H1 (cell line): ENCODE measurements around the gene PRSS38. TPM values are rescaled to one million over a fixed set of nuclear protein-coding genes. Genes with fewer than 3 reads are reported as not detected.
A peak's percentile ranks its signal among the peaks of the same experiment; 100 is the strongest.

Experiments used
- CTCF ChIA-PET: fragments of 300-600 bp; sonication (Branson Sonifier 250); formaldehyde crosslinking; loops from one replicate; lab custom pipeline; 2021; ENCODE audit not compliant: partially characterized antibody; lab: Charles Lee
- POLR2A ChIA-PET: fragments of 300-600 bp; sonication (Branson Sonifier 250); formaldehyde crosslinking; loops from one replicate; lab custom pipeline; 2021; ENCODE audit warnings: inconsistent platforms; ENCODE audit not compliant: partially characterized antibody; lab: Charles Lee
- DNase-seq, 2 experiments: peaks; one replicate each; pipeline versions ENCODE4 v3.0.0 to v3.0.0-alpha.2; 2010 to 2022; ENCODE audit warnings: low spot score in 2 of 2, low read depth in 1 of 2, mixed read lengths in 1 of 2
- FAIRE-seq: peaks from 2 replicates; lab custom pipeline; 2011; peaks lifted over from hg19 to GRCh38; lab: Jason Lieb, UNC
- H2AFZ ChIP-seq: 2 replicates; pipeline ENCODE4 v1.8.1; 2012; ENCODE audit warnings: low read length, inconsistent platforms
- H2AK5ac ChIP-seq: 2 replicates; pipeline ENCODE4 v1.6.1; 2013; ENCODE audit warnings: low read depth, low read length
- H2BK120ac ChIP-seq: replicated peaks from 2 replicates; pipeline ENCODE3; 2013; ENCODE audit warnings: low read depth, low read length, inconsistent platforms
- H2BK12ac ChIP-seq: 2 replicates; pipeline ENCODE4 v1.6.1; 2013; ENCODE audit warnings: low read depth, low read length
- H2BK15ac ChIP-seq: 2 replicates; pipeline ENCODE4 v1.6.1; 2013; ENCODE audit warnings: low read length
- H2BK20ac ChIP-seq: 2 replicates; pipeline ENCODE4 v1.6.1; 2013; ENCODE audit warnings: low read length
- H2BK5ac ChIP-seq: 2 replicates; pipeline ENCODE4 v1.6.1; 2013; ENCODE audit warnings: low read depth, low read length
- H3K14ac ChIP-seq: 2 replicates; pipeline ENCODE4 v1.6.1; 2013; ENCODE audit warnings: inconsistent platforms; ENCODE audit not compliant: insufficient read length
- H3K18ac ChIP-seq: 2 replicates; pipeline ENCODE4 v1.6.1; 2013; ENCODE audit warnings: low read length; ENCODE audit errors: extremely low read depth
- H3K23ac ChIP-seq: 2 replicates; pipeline ENCODE4 v1.6.1; 2013; ENCODE audit warnings: inconsistent platforms; ENCODE audit not compliant: insufficient read length
- H3K23me2 ChIP-seq: 2 replicates; pipeline ENCODE4 v1.6.1; 2013; ENCODE audit warnings: low read depth, low read length
- H3K27ac ChIP-seq: 2 replicates; pipeline ENCODE4 v1.6.1; 2011; ENCODE audit warnings: low read depth, low read length, inconsistent platforms
- H3K27me3 ChIP-seq, 4 experiments: replicated peaks in 1 of 4; 1 replicate in 1 of 4; 2 replicates in 3 of 4; pipeline versions ENCODE4 v1.6.1 to v1.8.1; 2011 to 2013; ENCODE audit warnings: low read length in 3 of 4, mild to moderate bottlenecking in 3 of 4, inconsistent platforms in 2 of 4, mixed read lengths in 2 of 4, moderate library complexity in 1 of 4; ENCODE audit not compliant: control insufficient read depth in 3 of 4, insufficient read depth in 3 of 4; ENCODE audit errors: extremely low read depth in 1 of 4
- H3K36me3 ChIP-seq, 4 experiments: 2 replicates each; pipeline versions ENCODE4 v1.6.1 to v1.8.1; 2011 to 2013; ENCODE audit warnings: mild to moderate bottlenecking in 4 of 4, low read length in 3 of 4, moderate library complexity in 2 of 4, control low read depth in 1 of 4, inconsistent platforms in 1 of 4; ENCODE audit not compliant: insufficient read depth in 4 of 4, control insufficient read depth in 2 of 4
- H3K4ac ChIP-seq: replicated peaks from 2 replicates; pipeline ENCODE3; 2013; ENCODE audit warnings: low read length, low read depth, mixed read lengths, inconsistent platforms; ENCODE audit not compliant: insufficient read length
- H3K4me1 ChIP-seq, 4 experiments: replicated peaks in 1 of 4; 1 replicate in 1 of 4; 2 replicates in 3 of 4; pipeline versions ENCODE4 v1.6.1 to v1.8.1; 2011 to 2013; ENCODE audit warnings: low read length in 3 of 4, inconsistent platforms in 2 of 4, mixed read lengths in 1 of 4; ENCODE audit not compliant: insufficient read depth in 4 of 4, control insufficient read depth in 3 of 4
- H3K4me2 ChIP-seq, 2 experiments: 2 replicates each; pipeline versions ENCODE4 v1.6.1 to v1.8.1; 2011 to 2013; ENCODE audit warnings: low read depth in 2 of 2, low read length in 2 of 2, control low read depth in 1 of 2, inconsistent platforms in 1 of 2, mild to moderate bottlenecking in 1 of 2; ENCODE audit not compliant: insufficient read depth in 1 of 2
- H3K4me3 ChIP-seq, 4 experiments: fragments of 200-600, 300-600 bp in 1 of 4; sonication (generic), shearing (Covaris generic), sonication (Bioruptor Twin) in 1 of 4; 2 replicates each; pipeline versions ENCODE4 v1.5.1 to v1.8.1; 2011 to 2016; ENCODE audit warnings: low read length in 4 of 4, low read depth in 3 of 4, control low read depth in 2 of 4, inconsistent platforms in 2 of 4, mild to moderate bottlenecking in 2 of 4, mixed read lengths in 1 of 4, moderate library complexity in 1 of 4; ENCODE audit not compliant: insufficient read depth in 2 of 4; ENCODE audit errors: extremely low read depth in 1 of 4
- H3K56ac ChIP-seq: replicated peaks from 2 replicates; pipeline ENCODE3; 2013; ENCODE audit warnings: low read depth, mild to moderate bottlenecking, mixed read lengths, low read length, inconsistent platforms; ENCODE audit not compliant: insufficient read length
- H3K79me1 ChIP-seq: 2 replicates; pipeline ENCODE4 v1.6.1; 2013; ENCODE audit warnings: low read depth, low read length, control low read depth
- H3K79me2 ChIP-seq, 2 experiments: 2 replicates each; pipeline versions ENCODE4 v1.6.1 to v1.8.1; 2012 to 2013; ENCODE audit warnings: low read length in 2 of 2, mild to moderate bottlenecking in 2 of 2, inconsistent platforms in 1 of 2; ENCODE audit not compliant: insufficient read depth in 2 of 2, control insufficient read depth in 1 of 2
- H3K9ac ChIP-seq, 4 experiments: replicated peaks in 1 of 4; 1 replicate in 1 of 4; 2 replicates in 3 of 4; pipeline versions ENCODE4 v1.6.1 to v1.8.1; 2011 to 2013; ENCODE audit warnings: low read depth in 3 of 4, low read length in 3 of 4, control low read depth in 2 of 4, mild to moderate bottlenecking in 2 of 4, moderate library complexity in 2 of 4, inconsistent platforms in 1 of 4; ENCODE audit errors: extremely low read depth in 1 of 4
- H3K9me3 ChIP-seq, 2 experiments: 2 replicates each; pipeline versions ENCODE4 v1.6.1 to v1.8.1; 2012 to 2013; ENCODE audit warnings: mild to moderate bottlenecking in 2 of 2, moderate library complexity in 2 of 2, control low read depth in 1 of 2, inconsistent platforms in 1 of 2, low read depth in 1 of 2, low read length in 1 of 2, mixed read lengths in 1 of 2; ENCODE audit not compliant: insufficient read depth in 2 of 2
- H4K20me1 ChIP-seq, 2 experiments: replicated peaks in 1 of 2; 2 replicates each; pipeline versions ENCODE3 to v1.8.1; 2011 to 2013; ENCODE audit warnings: inconsistent platforms in 2 of 2, low read length in 2 of 2, mild to moderate bottlenecking in 1 of 2; ENCODE audit not compliant: insufficient read depth in 2 of 2, control insufficient read depth in 1 of 2
- H4K5ac ChIP-seq: 2 replicates; pipeline ENCODE4 v1.6.1; 2013; ENCODE audit warnings: low read length, low read depth, mixed read lengths, inconsistent platforms; ENCODE audit not compliant: insufficient read length
- H4K8ac ChIP-seq: 2 replicates; pipeline ENCODE4 v1.8.0; 2013; ENCODE audit warnings: mild to moderate bottlenecking, moderate library complexity, low read length, inconsistent platforms; ENCODE audit not compliant: insufficient read depth; ENCODE audit errors: extremely low read depth
- H4K91ac ChIP-seq: replicated peaks from 2 replicates; pipeline ENCODE3; 2013; ENCODE audit warnings: low read length, mixed read lengths, inconsistent platforms; ENCODE audit not compliant: insufficient read length
- ASH2L ChIP-seq: fragments of 200-600, 300-600 bp; sonication (generic); IDR thresholded peaks from one replicate; pipeline ENCODE4 v1.7.1; 2017; ENCODE audit warnings: low read length
- BCL11A ChIP-seq, 2 experiments: IDR thresholded peaks; one replicate each; pipeline ENCODE4 v1.6.1; 2011; ENCODE audit warnings: low read depth in 2 of 2, low read length in 2 of 2, mild to moderate bottlenecking in 2 of 2
- CBX5 ChIP-seq: fragments of 300-800, 300-1000 bp; sonication (generic); IDR thresholded peaks from 2 replicates; pipeline ENCODE4 v1.7.1; 2016; ENCODE audit warnings: antibody characterized with exemption, low read length, low read depth
- CBX8 ChIP-seq: fragments of 300-800, 300-1000 bp; sonication (generic); IDR thresholded peaks from 2 replicates; pipeline ENCODE4 v1.7.1; 2016; ENCODE audit warnings: low read depth, low read length, borderline replicate concordance
- CEBPB ChIP-seq: IDR thresholded peaks from 2 replicates; pipeline ENCODE4 v1.6.1; 2012; ENCODE audit warnings: low read depth, low read length
- CTBP2 ChIP-seq: IDR thresholded peaks from 2 replicates; pipeline ENCODE4 v1.7.0; 2011; ENCODE audit warnings: borderline replicate concordance, mild to moderate bottlenecking, moderate library complexity, mixed read lengths, low read length; ENCODE audit not compliant: insufficient read depth, insufficient read length
- EP300 ChIP-seq, 2 experiments: IDR thresholded peaks; 1 replicate in 1 of 2; 2 replicates in 1 of 2; pipeline ENCODE4 v1.6.1; 2011 to 2012; ENCODE audit warnings: low read depth in 2 of 2, low read length in 2 of 2, mild to moderate bottlenecking in 2 of 2, borderline replicate concordance in 1 of 2, inconsistent platforms in 1 of 2, moderate library complexity in 1 of 2
- KDM1A ChIP-seq: fragments of 200-600, 300-600 bp; sonication (generic); IDR thresholded peaks from 2 replicates; pipeline ENCODE4 v1.7.1; 2016; ENCODE audit warnings: mild to moderate bottlenecking, low read length, borderline replicate concordance
- KDM4A ChIP-seq: IDR thresholded peaks from one replicate; pipeline ENCODE4 v1.7.1; 2012; ENCODE audit warnings: low read depth, mild to moderate bottlenecking, moderate library complexity, low read length, inconsistent platforms; ENCODE audit not compliant: severe bottlenecking
- KDM5A ChIP-seq: fragments of 200-600 bp; IDR thresholded peaks from 2 replicates; pipeline ENCODE4 v1.7.1; 2012; ENCODE audit warnings: mild to moderate bottlenecking, low read length, inconsistent platforms, mixed read lengths
- POLR2AphosphoS5 ChIP-seq: IDR thresholded peaks from 2 replicates; pipeline ENCODE4 v1.6.1; 2011; ENCODE audit warnings: low read depth, low read length
- TAF7 ChIP-seq: optimal IDR thresholded peaks from 2 replicates; pipeline ENCODE3; 2011; ENCODE audit warnings: low read depth, mild to moderate bottlenecking, inconsistent platforms, low read length, moderate library complexity, borderline replicate concordance
- WGBS, 2 experiments: shearing (Covaris generic) in 1 of 2; methylation state at CpG; one replicate each; pipeline versions ENCODE4 v1.1.6 to v1.1.7; 2013 to 2015; ENCODE audit warnings: low lambda C conversion rate in 2 of 2, mixed read lengths in 2 of 2, inconsistent platforms in 1 of 2, low coverage in 1 of 2, missing lambda C conversion rate in 1 of 2; ENCODE audit not compliant: insufficient replicate concordance in 2 of 2, insufficient coverage in 1 of 2, insufficient read length in 1 of 2; ENCODE audit errors: extremely low coverage in 1 of 2, missing lambda C conversion rate in 1 of 2; 5-methylcytosine and 5-hydroxymethylcytosine counted together
- polyA plus RNA-seq, 7 experiments: library from polyadenylated mRNA; depleted of rRNA in 3 of 7; stranded (reverse) in 5 of 7; unstranded in 2 of 7; fragments of >200 nt in 5 of 7; fragments of 200-250 nt in 2 of 7; gene quantifications; 1 replicate in 5 of 7; 2 replicates in 1 of 7; 4 replicates in 1 of 7; pipeline versions ENCODE4 v1.2.1 to v1.2.3, GENCODE V29; 2011 to 2013; ENCODE audit warnings: missing spikeins in 2 of 7, mixed read lengths in 2 of 7
- total RNA-seq: library from RNA; stranded (reverse); fragmentation: NEBNext Ultra II Directional; extraction: Animal tissue kit (Norgen Biotek cat#: 25700); gene quantifications from 2 replicates; pipeline ENCODE4 v1.2.1, GENCODE V29; 2021
- TF ChIP-seq, protein P1 (sequence below): IDR thresholded peaks from 2 replicates; pipeline ENCODE4 v1.6.1; 2012; ENCODE audit warnings: inconsistent platforms

The PRSS38 gene
- total and polyA plus RNA-seq, 2 of the 8 experiments (the other 6 are each of a cell fraction or from before 2014, with no cell fraction given) = not detected

- no peak overlapping the region for H3K23ac ChIP-seq
- H3K4me1 ChIP-seq = peaks cover 0 to 24% (median 7%) of the 10 kb centered on the region in 4 experiments; a peak in 6 of 7 replicates
- peak overlapping the region; percentile 88; the same call in 1 of the 2 replicates for H2BK15ac ChIP-seq
- no peaks in the 10 kb centered on the region for H3K9me3 ChIP-seq
- DNase-seq (no peak), FAIRE-seq (no peak)
- peaks cover 8% of the 10 kb centered on the region; the same call in 1 of the 2 replicates for H3K23me2 ChIP-seq
- H2AFZ ChIP-seq = no peak overlapping the region
- no peaks in the 10 kb centered on the region for H3K27me3 ChIP-seq
- H2BK5ac ChIP-seq = peak overlapping the region; percentile 1; the same call in 1 of the 2 replicates
- no peak overlapping the region for H4K5ac ChIP-seq
- POLR2A ChIA-PET = interaction anchor here (1.1 kb wide), 1 partner anchor 16 kb away, joined by 3 read pairs; no protein-coding TSS in a partner anchor
- WGBS, 2 experiments = 93% methylated on average over 6 of the region's 6 CpGs; no CpG with 5 or more reads in 1 of the 2 experiments
- H4K8ac ChIP-seq = peak overlapping the region; percentile 6; the same call in 1 of the 2 replicates
- H2BK12ac ChIP-seq = peak overlapping the region; percentile 1; the same call in 1 of the 2 replicates
- H3K36me3 ChIP-seq = no peaks in the 10 kb centered on the region
- no peak overlapping the region for H3K9ac ChIP-seq
- H3K4me3 ChIP-seq = no peak overlapping the region
- H4K20me1 ChIP-seq = no peaks in the 10 kb centered on the region
- no peaks in the 10 kb centered on the region for H3K79me1 ChIP-seq
- H3K79me2 ChIP-seq = no peaks in the 10 kb centered on the region
- 0 out of 2 replicates have a peak overlapping the region, but pooled peaks have one; percentile 13 for H2AK5ac ChIP-seq
- H3K4ac ChIP-seq = no peak overlapping the region
- peak overlapping the region; percentile 80; the same call in 1 of the 2 replicates for H2BK20ac ChIP-seq
- no peak overlapping the region for H3K56ac ChIP-seq
- H3K14ac ChIP-seq = no peak overlapping the region
- H3K18ac ChIP-seq = no peak overlapping the region
- H3K4me2 ChIP-seq = no peak overlapping the region
- no peak overlapping the region for H3K27ac ChIP-seq
- H2BK120ac ChIP-seq = no peak overlapping the region
- H4K91ac ChIP-seq = no peak overlapping the region
- CTCF ChIA-PET = interaction anchor here (0.8 to 1.1 kb wide), 2 partner anchors 120 to 125 kb away, joined by 3 read pairs; no protein-coding TSS in a partner anchor
- no peak for TF ChIP-seq ASH2L
- no peak for TF ChIP-seq KDM4A
- no peak for TF ChIP-seq KDM5A
- TF ChIP-seq CBX8 = no peak
- no peak for TF ChIP-seq CTBP2
- no peak for TF ChIP-seq EP300 (IDR thresholded peaks at IDR 0.05; ENCODE audit: borderline replicate concordance in 1 of 2, low read depth in 2 of 2, low read length in 2 of 2)
- TF ChIP-seq KDM1A = no peak
- TF ChIP-seq, protein P1, sequence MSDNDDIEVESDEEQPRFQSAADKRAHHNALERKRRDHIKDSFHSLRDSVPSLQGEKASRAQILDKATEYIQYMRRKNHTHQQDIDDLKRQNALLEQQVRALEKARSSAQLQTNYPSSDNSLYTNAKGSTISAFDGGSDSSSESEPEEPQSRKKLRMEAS = no peak
- TF ChIP-seq TAF7 = no peak
- no peak for TF ChIP-seq CEBPB
- TF ChIP-seq CBX5 = no peak
- no peak for TF ChIP-seq POLR2AphosphoS5
- no peak for TF ChIP-seq BCL11A (IDR thresholded peaks at IDR 0.05; ENCODE audit: low read depth in 2 of 2, low read length in 2 of 2)
Measured at GRCh38 chr1:227891955-227892488, 76.5 kb downstream of the PRSS38 start.
